Measurements from ENCODE around the gene XPOT. TPM values are rescaled to one million over a fixed set of nuclear protein-coding genes. Genes with fewer than 3 reads are reported as not detected.

Gene XPOT
- total and polyA plus RNA-seq, 2 of the 4 experiments (the other 2 are of a cell fraction): 40.9 to 80.8 TPM

- Histone ChIP-seq H3K14ac (replicated peaks; ENCODE audit: low read depth, low read length) (no peak overlapping the region), H3K9me1 (ENCODE audit: insufficient read depth, low read length) (no peaks in the 10 kb centered on the region), H3K9me3 (ENCODE audit: control insufficient read depth, insufficient read depth, low read length) (no peaks in the 10 kb centered on the region), H3K36me3 (ENCODE audit: control insufficient read depth, insufficient read depth, low read length) (peaks cover 37% of the 10 kb centered on the region), H2BK15ac (ENCODE audit: low read depth, low read length) (no peak overlapping the region), H3K23ac (ENCODE audit: low read depth, low read length) (no peak overlapping the region), H2BK20ac (ENCODE audit: low read depth, low read length) (no peak overlapping the region), H3K27ac (ENCODE audit: insufficient read depth, low read length) (no peak overlapping the region), H2AFZ (replicated peaks; ENCODE audit: low read length, poor library complexity) (no peak overlapping the region), H4K8ac (ENCODE audit: low read depth in 2 of 2, low read length in 2 of 2) (no peak overlapping the region), H2BK5ac (ENCODE audit: low read depth, low read length, poor library complexity, severe bottlenecking) (no peak overlapping the region), H3K4me1 (ENCODE audit: control insufficient read depth, insufficient read depth, low read length) (no peaks in the 10 kb centered on the region), H3K9ac (ENCODE audit: low read depth, low read length) (no peak overlapping the region), H2AK9ac (replicated peaks; ENCODE audit: low read depth, low read length, poor library complexity) (no peak overlapping the region), H3K4me2 (ENCODE audit: low read depth, low read length) (no peak overlapping the region), H3K56ac (ENCODE audit: extremely low read depth, insufficient read depth, low read length) (no peak overlapping the region), H3K18ac (ENCODE audit: low read depth, low read length) (no peak overlapping the region), H3K4ac (ENCODE audit: low read depth, low read length) (no peak overlapping the region), H4K20me1 (ENCODE audit: insufficient read depth, low read length) (no peaks in the 10 kb centered on the region), H4K5ac (ENCODE audit: low read depth, low read length) (no peak overlapping the region), H3K79me1 (ENCODE audit: low read depth in 1 of 2, low read length in 2 of 2) (no peaks in the 10 kb centered on the region; a peak in 1 of 4 replicates), H3K27me3 (ENCODE audit: control insufficient read depth, insufficient read depth, low read length) (no peaks in the 10 kb centered on the region), H3K4me3 (ENCODE audit: insufficient read depth, low read depth, low read length) (no peak overlapping the region), H2BK120ac (ENCODE audit: low read depth, low read length) (no peak overlapping the region), H4K91ac (ENCODE audit: insufficient read depth, low read depth, low read length) (no peak overlapping the region), H2AK5ac (ENCODE audit: low read depth, low read length) (no peak overlapping the region)
- intact Hi-C loops (cut with micrococcal nuclease) (loop anchor here (5.0 kb wide), 1 partner anchor 63 kb away; no protein-coding TSS in a partner anchor), in situ Hi-C loops (cut with MboI; ENCODE audit: low sequenced_read_pairs) (no loop called here), dilution Hi-C loops (cut with HindIII; ENCODE audit: low sequenced_read_pairs, unreplicated experiment) (no loop called here)
- no peak for ATAC-seq (ENCODE audit: low read depth)
- TF ChIP-seq CHD1 (IDR thresholded peaks at IDR 0.05; ENCODE audit: low read depth, low read length) (no peak), ELK1 (IDR thresholded peaks at IDR 0.05; ENCODE audit: borderline replicate concordance, low read depth, low read length) (no peak), RAD21 (IDR thresholded peaks at IDR 0.05; ENCODE audit: low read length) (no peak), MAZ (IDR thresholded peaks at IDR 0.05; ENCODE audit: borderline replicate concordance, low read depth, low read length) (no peak), NFE2L2 (IDR thresholded peaks at IDR 0.05; ENCODE audit: low read depth, low read length) (no peak), SMC3 (IDR thresholded peaks at IDR 0.05; ENCODE audit: low read depth, low read length) (no peak), MXI1 (IDR thresholded peaks at IDR 0.05; ENCODE audit: borderline replicate concordance, low read depth, low read length) (no peak), RCOR1 (IDR thresholded peaks at IDR 0.05; ENCODE audit: insufficient replicate concordance, low read length) (no peak), CTCF (conservative IDR thresholded peaks at IDR 0.05; ENCODE audit: low read depth, low read length) (no peak), RFX5 (IDR thresholded peaks at IDR 0.05; ENCODE audit: low read depth, low read length) (no peak), FOS (IDR thresholded peaks at IDR 0.05; ENCODE audit: low read depth, low read length) (no peak), USF2 (IDR thresholded peaks at IDR 0.05; ENCODE audit: low read depth, low read length) (no peak), CEBPB (IDR thresholded peaks at IDR 0.05; ENCODE audit: low read depth, low read length) (no peak), BHLHE40 (IDR thresholded peaks at IDR 0.05; ENCODE audit: low read depth, low read length) (no peak), POLR2A (IDR thresholded peaks at IDR 0.05; ENCODE audit: low read depth, low read length) (no peak)
- ChIA-PET POLR2A (ENCODE audit: unreplicated experiment) (no interaction called here), CTCF (no interaction called here)
- 90% methylated on average over 3 of the region's 5 CpGs; no CpG with 5 or more reads in 1 of the 2 experiments for WGBS, 2 experiments (ENCODE audit: extremely low coverage in 2 of 2, insufficient read length in 1 of 2)
- BruUV-seq (replicated peaks): no TSS peak
- no peak for DNase-seq
Measured at GRCh38 chr12:64494998-64495729, 91.0 kb downstream of the XPOT start.
